HepG2 (cell line): ENCODE measurements around the gene MIF4GD. TPM values are rescaled to one million over a fixed set of nuclear protein-coding genes. Genes with fewer than 3 reads are reported as not detected.

Source experiments
- HHEX ChIP-seq: IDR thresholded peaks from 2 replicates; pipeline ENCODE4 v1.6.1; 2016; ENCODE audit warnings: control low read depth
- HIC2 ChIP-seq: sonication (generic); formaldehyde crosslinking; IDR thresholded peaks from 2 replicates; pipeline ENCODE4 v1.9.0; 2022; ENCODE audit warnings: low read depth, missing genetic modification reagents
- IKZF5 ChIP-seq: IDR thresholded peaks from 2 replicates; pipeline ENCODE4 v1.6.1; 2018; ENCODE audit warnings: missing genetic modification reagents, mild to moderate bottlenecking, missing compliant biosample characterization
- KDM6A ChIP-seq: IDR thresholded peaks from 2 replicates; pipeline ENCODE4 v1.6.1; 2016; ENCODE audit warnings: low read depth
- KMT2B ChIP-seq: IDR thresholded peaks from 2 replicates; pipeline ENCODE4 v1.6.1; 2016; ENCODE audit warnings: missing genetic modification reagents, missing compliant biosample characterization
- MIER2 ChIP-seq: IDR thresholded peaks from 2 replicates; pipeline ENCODE4 v1.6.1; 2016; ENCODE audit warnings: missing biosample characterization, missing genetic modification reagents
- NFATC3 ChIP-seq: sonication (generic); formaldehyde crosslinking; IDR thresholded peaks from 2 replicates; pipeline ENCODE4 v1.5.1; 2020; ENCODE audit warnings: mild to moderate bottlenecking, missing genetic modification reagents
- NFE2L2 ChIP-seq: fragments of 150-350 bp; IDR thresholded peaks from 2 replicates; pipeline ENCODE4 v1.6.1; 2014; ENCODE audit warnings: low read length
- NR2F2 ChIP-seq: IDR thresholded peaks from 2 replicates; pipeline ENCODE4 v1.6.1; 2012; ENCODE audit warnings: low read depth, inconsistent platforms, borderline replicate concordance
- PAF1 ChIP-seq: IDR thresholded peaks from 2 replicates; pipeline ENCODE4 v1.6.1; 2016; ENCODE audit warnings: missing genetic modification reagents, missing compliant biosample characterization
- RBM39 ChIP-seq: fragments of 200-400 bp; formaldehyde crosslinking; IDR thresholded peaks from one replicate; pipeline ENCODE4 v1.6.1; 2018; ENCODE audit warnings: antibody characterized with exemption, mild to moderate bottlenecking, low read depth, low read length; ENCODE audit not compliant: poor library complexity, severe bottlenecking
- SP4 ChIP-seq: sonication (generic); formaldehyde crosslinking; IDR thresholded peaks from 2 replicates; pipeline ENCODE4 v1.8.1; 2023; ENCODE audit warnings: mild to moderate bottlenecking, missing genetic modification reagents
- SRY ChIP-seq: sonication (generic); formaldehyde crosslinking; IDR thresholded peaks from 2 replicates; pipeline ENCODE4 v1.8.0; 2022; ENCODE audit warnings: mild to moderate bottlenecking, missing genetic modification reagents
- TBL1XR1 ChIP-seq: fragments of 150-350 bp; IDR thresholded peaks from 2 replicates; pipeline ENCODE4 v1.6.1; 2014; ENCODE audit warnings: borderline replicate concordance, low read length; ENCODE audit not compliant: partially characterized antibody
- ZBTB49 ChIP-seq: sonication (generic); formaldehyde crosslinking; IDR thresholded peaks from 2 replicates; pipeline ENCODE4 v1.4.0; 2020; ENCODE audit warnings: missing genetic modification reagents, borderline replicate concordance
- ZFP37 ChIP-seq: sonication (generic); formaldehyde crosslinking; IDR thresholded peaks from 2 replicates; pipeline ENCODE4 v1.4.0; 2020; ENCODE audit warnings: missing genetic modification reagents, borderline replicate concordance
- ZNF12 ChIP-seq: sonication (generic); formaldehyde crosslinking; IDR thresholded peaks from 2 replicates; pipeline ENCODE4 v1.5.0; 2020; ENCODE audit warnings: missing genetic modification reagents
- ZNF335 ChIP-seq: sonication (generic); formaldehyde crosslinking; IDR thresholded peaks from 2 replicates; pipeline ENCODE4 v1.4.0; 2020; ENCODE audit warnings: missing genetic modification reagents
- ZNF512 ChIP-seq: sonication (generic); formaldehyde crosslinking; IDR thresholded peaks from 2 replicates; pipeline ENCODE4 v1.4.0; 2020; ENCODE audit warnings: mild to moderate bottlenecking, missing genetic modification reagents
- ZNF552 ChIP-seq: sonication (generic); formaldehyde crosslinking; IDR thresholded peaks from 2 replicates; pipeline ENCODE4 v1.9.0; 2022; ENCODE audit warnings: missing genetic modification reagents, mild to moderate bottlenecking, borderline replicate concordance
- ZNF569 ChIP-seq: sonication (generic); formaldehyde crosslinking; IDR thresholded peaks from 2 replicates; pipeline ENCODE4 v1.5.0; 2020; ENCODE audit warnings: mild to moderate bottlenecking, missing genetic modification reagents, moderate library complexity, borderline replicate concordance
- ZNF670 ChIP-seq: sonication (generic); formaldehyde crosslinking; IDR thresholded peaks from 2 replicates; pipeline ENCODE4 v1.8.0; 2022; ENCODE audit warnings: mild to moderate bottlenecking, missing genetic modification reagents, borderline replicate concordance
- ZNF713 ChIP-seq: sonication (generic); formaldehyde crosslinking; IDR thresholded peaks from 2 replicates; pipeline ENCODE4 v1.4.0; 2020; ENCODE audit warnings: mild to moderate bottlenecking, missing genetic modification reagents
- ZNF850 ChIP-seq: sonication (generic); formaldehyde crosslinking; conservative IDR thresholded peaks from 2 replicates; pipeline ENCODE4 v1.9.0; 2021; ENCODE audit warnings: mild to moderate bottlenecking, missing genetic modification reagents
- ZNF891 ChIP-seq: sonication (generic); formaldehyde crosslinking; IDR thresholded peaks from 2 replicates; pipeline ENCODE4 v1.5.0; 2020; ENCODE audit warnings: mild to moderate bottlenecking, missing genetic modification reagents
- polyA plus RNA-seq, 8 experiments: library from polyadenylated mRNA; depleted of rRNA in 3 of 8; stranded (reverse) in 7 of 8; unstranded in 1 of 8; fragments of >200 nt; fragmentation: Illumina TruSeq in 4 of 8; extraction: Trizol in 4 of 8; gene quantifications; 2 replicates each; pipeline versions ENCODE4 v1.2.1 to v1.2.3, GENCODE V29; 2011 to 2016; ENCODE audit warnings: low read depth in 4 of 8, missing spikeins in 1 of 8, mixed read lengths in 1 of 8; ENCODE audit not compliant: insufficient read depth in 1 of 8
- total RNA-seq, 5 experiments: library from RNA; depleted of rRNA; stranded (reverse); fragments of >200 nt; fragmentation: Illumina TruSeq; extraction: Trizol; gene quantifications; 2 replicates each; pipeline ENCODE4 v1.2.3, GENCODE V29; 2016; ENCODE audit warnings: low read depth in 1 of 5

The MIF4GD gene
- total and polyA plus RNA-seq, 2 of the 13 experiments (the other 11 are each of a cell fraction or from before 2014, with no cell fraction given) = 14.0 to 28.0 TPM

GRCh38 chr17:75313941-75314551, 43.0 kb upstream of the MIF4GD start (continued):
- TF ChIP-seq HHEX (CRISPR knock-in tag) (no peak), TBL1XR1 (peak; percentile 26), ZNF850 (CRISPR knock-in tag) (no peak), ZNF670 (no peak), MIER2 (0 out of 2 replicates have a peak, but pooled peaks have one; percentile 21), KMT2B (CRISPR knock-in tag) (no peak), ZFP37 (CRISPR knock-in tag) (no peak), ZNF512 (no peak), ZNF335 (CRISPR knock-in tag) (peak; percentile 43; the same call in 1 of the 2 replicates), HIC2 (0 out of 2 replicates have a peak, but pooled peaks have one; percentile 20), SRY (CRISPR knock-in tag) (0 out of 2 replicates have a peak, but pooled peaks have one; percentile 68), ZNF552 (0 out of 2 replicates have a peak, but pooled peaks have one; percentile 38), SP4 (CRISPR knock-in tag) (no peak), NFE2L2 (no peak), ZNF569 (CRISPR knock-in tag) (no peak), ZBTB49 (no peak), KDM6A (no peak), ZNF12 (CRISPR knock-in tag) (peak; percentile 45; the same call in 1 of the 2 replicates), IKZF5 (CRISPR knock-in tag) (peak; percentile 48; the same call in 1 of the 2 replicates), PAF1 (CRISPR knock-in tag) (0 out of 2 replicates have a peak, but pooled peaks have one; percentile 33), NFATC3 (CRISPR knock-in tag) (no peak), ZNF891 (CRISPR knock-in tag) (peak; percentile 57; the same call in 1 of the 2 replicates), ZNF713 (CRISPR knock-in tag) (no peak), RBM39 (no peak), NR2F2 (0 out of 2 replicates have a peak, but pooled peaks have one; percentile 23)
